Testis (tissue), 3 donors: Measurements from ENCODE around the gene DEXI. TPM values are rescaled to one million over a fixed set of nuclear protein-coding genes. Genes with fewer than 3 reads are reported as not detected.

Experiments
- DNase-seq: peaks from one replicate; pipeline ENCODE4 v3.0.0-alpha.2; 2019
- H3K27ac ChIP-seq, 2 donors: fragments of 200-600 bp; sonication (generic); one replicate each; pipeline ENCODE4 v1.5.1; 2019
- H3K27me3 ChIP-seq: fragments of 200-600 bp; sonication (generic); one replicate; pipeline ENCODE4 v1.5.1; 2019
- H3K36me3 ChIP-seq: fragments of 200-600 bp; sonication (generic); one replicate; pipeline ENCODE4 v1.5.1; 2017; ENCODE audit warnings: low read depth; ENCODE audit errors: missing control alignments
- H3K4me1 ChIP-seq: fragments of 200-600 bp; sonication (generic); one replicate; pipeline ENCODE4 v1.5.1; 2019
- H3K4me3 ChIP-seq, 2 donors: fragments of 200-600 bp; sonication (generic); one replicate each; pipeline ENCODE4 v1.5.1; 2017 to 2019
- H3K9me3 ChIP-seq: fragments of 200-600 bp; sonication (generic); one replicate; pipeline ENCODE4 v1.5.1; 2017
- POLR2A ChIP-seq: fragments of 450-650 bp; IDR thresholded peaks from one replicate; pipeline ENCODE4 v1.6.1; 2017; ENCODE audit warnings: antibody characterized with exemption, mild to moderate bottlenecking, moderate library complexity
- WGBS, 2 donors: methylation state at CpG; one replicate each; pipeline ENCODE4 v1.1.5; 2018; 5-methylcytosine and 5-hydroxymethylcytosine counted together
- intact Hi-C: fragments of 100-400 bp; cut with DNase I; formaldehyde crosslinking; loops from one replicate; pipeline ENCODE4 v1.15.1; 2023; ENCODE audit warnings: low total_unique reads
- polyA plus RNA-seq: library from polyadenylated mRNA; stranded (reverse); fragments of 350-450 nt; fragmentation: Illumina TruSeq; extraction: RNeasy Lipid Tissue Mini Kit (QIAGEN cat#74804); gene quantifications from one replicate; pipeline ENCODE4 v1.2.3, GENCODE V29; 2014; ENCODE audit warnings: low read depth, low replicate concordance; ENCODE audit not compliant: insufficient read depth
- total RNA-seq, 2 donors: library from RNA; depleted of rRNA; stranded (reverse); fragments of >200 nt; gene quantifications; one replicate each; pipeline ENCODE4 v1.2.3, GENCODE V29; 2016
- TF ChIP-seq, protein P1 (sequence below), 3 experiments: fragments of 450-650 bp in 2 of 3; fragments of 200-600 bp in 1 of 3; sonication (generic) in 1 of 3; IDR thresholded peaks; one replicate each; pipeline ENCODE4 v1.5.1; 2016 to 2019; ENCODE audit warnings: antibody characterized with exemption in 3 of 3, mild to moderate bottlenecking in 2 of 3, moderate library complexity in 1 of 3

Gene DEXI
- total and polyA plus RNA-seq, 3 donors from 2014 or later: 30.0 to 57.4 (median 39.0) TPM

DNA sequence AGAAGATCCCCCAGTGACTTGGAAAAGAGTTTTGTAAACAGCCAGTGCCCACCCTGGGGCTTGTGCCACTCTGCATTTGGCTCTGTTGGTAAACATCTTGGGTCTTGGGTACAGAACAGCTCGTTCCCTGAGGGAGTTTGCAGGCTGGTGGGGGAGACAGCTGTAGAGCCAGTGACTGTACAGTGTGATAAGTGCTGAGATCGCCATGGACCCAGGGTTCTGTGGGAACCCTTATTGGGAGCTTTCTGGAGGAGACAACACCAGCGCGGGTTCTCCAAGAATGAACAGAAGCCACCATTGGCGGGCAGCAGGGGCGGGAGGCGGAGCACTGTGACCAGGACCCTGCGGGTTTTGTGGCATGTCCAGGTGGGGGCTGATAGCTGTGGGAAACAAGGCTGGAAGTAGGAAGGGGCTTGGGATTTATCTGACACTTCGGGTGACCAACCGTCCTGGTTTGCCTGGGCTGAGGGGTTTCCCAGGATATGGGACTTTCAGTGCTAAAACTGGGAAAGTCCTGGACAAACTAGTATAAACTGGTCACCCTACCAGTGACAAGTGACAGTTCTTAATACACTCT, 5.0 kb upstream of the DEXI start:
- Histone ChIP-seq H3K27me3 (no peaks in the 10 kb centered on the region), H3K9me3 (no peaks in the 10 kb centered on the region), H3K36me3 (no peaks in the 10 kb centered on the region), H3K4me1 (peaks cover 44% of the 10 kb centered on the region), H3K27ac (no peak overlapping the region), H3K4me3 (no peak overlapping the region)
- intact Hi-C loops: no loop called here
- TF ChIP-seq, protein P1, sequence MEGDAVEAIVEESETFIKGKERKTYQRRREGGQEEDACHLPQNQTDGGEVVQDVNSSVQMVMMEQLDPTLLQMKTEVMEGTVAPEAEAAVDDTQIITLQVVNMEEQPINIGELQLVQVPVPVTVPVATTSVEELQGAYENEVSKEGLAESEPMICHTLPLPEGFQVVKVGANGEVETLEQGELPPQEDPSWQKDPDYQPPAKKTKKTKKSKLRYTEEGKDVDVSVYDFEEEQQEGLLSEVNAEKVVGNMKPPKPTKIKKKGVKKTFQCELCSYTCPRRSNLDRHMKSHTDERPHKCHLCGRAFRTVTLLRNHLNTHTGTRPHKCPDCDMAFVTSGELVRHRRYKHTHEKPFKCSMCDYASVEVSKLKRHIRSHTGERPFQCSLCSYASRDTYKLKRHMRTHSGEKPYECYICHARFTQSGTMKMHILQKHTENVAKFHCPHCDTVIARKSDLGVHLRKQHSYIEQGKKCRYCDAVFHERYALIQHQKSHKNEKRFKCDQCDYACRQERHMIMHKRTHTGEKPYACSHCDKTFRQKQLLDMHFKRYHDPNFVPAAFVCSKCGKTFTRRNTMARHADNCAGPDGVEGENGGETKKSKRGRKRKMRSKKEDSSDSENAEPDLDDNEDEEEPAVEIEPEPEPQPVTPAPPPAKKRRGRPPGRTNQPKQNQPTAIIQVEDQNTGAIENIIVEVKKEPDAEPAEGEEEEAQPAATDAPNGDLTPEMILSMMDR (IDR thresholded peaks at IDR 0.05): no peak
- no peak for TF ChIP-seq POLR2A
- DNase-seq: no peak
- WGBS, 2 donors: 63 to 81% methylated on average over 5 to 10 of the region's 10 CpGs

DNA sequence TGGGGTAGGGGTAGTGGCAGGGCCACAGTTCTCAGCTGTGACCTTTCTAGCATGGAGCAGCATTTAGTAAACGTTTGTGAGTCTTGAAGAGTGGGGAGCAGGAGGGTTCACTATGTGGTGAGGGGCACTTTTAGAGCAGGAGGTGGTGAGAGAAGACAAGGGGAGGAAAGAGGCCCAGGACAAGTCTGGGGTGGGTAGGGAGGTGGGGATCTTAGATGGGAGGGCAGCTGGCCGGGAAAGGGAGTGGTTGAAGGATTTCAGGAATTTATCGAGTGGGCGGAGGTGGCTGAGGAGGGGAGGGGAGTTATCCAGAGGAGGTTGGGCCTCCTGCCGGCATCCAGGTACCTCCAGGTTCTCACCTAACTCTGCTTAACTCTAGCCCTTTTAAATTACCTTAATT, 4.0 kb upstream of the DEXI start:
- intact Hi-C loops: no loop called here
- TF ChIP-seq, protein P1 (IDR thresholded peaks at IDR 0.05): no peak
- TF ChIP-seq POLR2A: no peak
- no peaks in the 10 kb centered on the region for H3K9me3 ChIP-seq
- H3K36me3 ChIP-seq: no peaks in the 10 kb centered on the region
- DNase-seq: no peak
- 38 to 52% methylated on average over 5 of the region's 5 CpGs for WGBS, 2 donors
- peaks cover 44% of the 10 kb centered on the region for H3K4me1 ChIP-seq
- no peaks in the 10 kb centered on the region for H3K27me3 ChIP-seq
- H3K4me3 ChIP-seq: no peak overlapping the region
- no peak overlapping the region for H3K27ac ChIP-seq

DNA sequence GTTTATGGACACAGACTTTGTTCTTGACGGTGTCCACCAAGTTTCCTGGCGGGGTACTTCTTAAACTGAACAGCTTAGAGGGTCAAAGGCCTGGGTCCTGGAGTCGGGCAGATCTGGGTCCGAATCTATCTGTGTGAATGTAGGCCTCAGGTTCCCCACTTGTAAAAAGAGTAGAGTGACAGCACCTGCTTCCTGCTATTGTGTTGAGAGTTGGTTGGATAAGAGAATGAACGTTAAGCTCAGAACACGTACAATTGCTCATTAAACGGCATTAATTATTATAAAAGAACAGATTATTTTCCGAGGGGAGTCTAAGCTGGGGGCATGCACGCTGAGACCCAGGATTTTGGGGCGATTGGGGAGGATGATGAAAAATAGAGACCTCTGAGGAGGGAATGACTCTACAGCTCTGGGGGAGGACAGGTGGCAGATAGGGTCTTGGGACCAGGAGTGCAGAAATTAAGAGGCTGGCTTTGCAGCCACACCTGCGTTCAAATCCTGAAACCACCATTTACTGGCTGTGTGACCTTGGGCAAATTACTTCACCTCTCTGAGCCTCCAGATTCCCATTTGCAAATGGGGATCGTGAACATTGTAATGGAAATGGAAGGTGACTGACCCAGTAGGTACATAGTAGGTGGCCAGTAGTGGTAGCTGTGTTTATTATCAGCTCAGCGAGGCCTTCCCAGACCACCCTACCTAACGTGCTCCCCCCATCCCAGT, 3.0 kb upstream of the DEXI start:
- no peak for DNase-seq
- Histone ChIP-seq H3K27me3 (no peaks in the 10 kb centered on the region), H3K4me1 (peaks cover 53% of the 10 kb centered on the region), H3K4me3 (peak overlapping the region; percentile 88 to 100), H3K36me3 (no peaks in the 10 kb centered on the region), H3K9me3 (no peaks in the 10 kb centered on the region), H3K27ac (peak overlapping the region in 1 of 2 donors; percentile 80)
- intact Hi-C loops: no loop called here
- TF ChIP-seq, protein P1 (IDR thresholded peaks at IDR 0.05): no peak
- no peak for TF ChIP-seq POLR2A
- WGBS, 2 donors: 23 to 28% methylated on average over 14 of the region's 14 CpGs

DNA sequence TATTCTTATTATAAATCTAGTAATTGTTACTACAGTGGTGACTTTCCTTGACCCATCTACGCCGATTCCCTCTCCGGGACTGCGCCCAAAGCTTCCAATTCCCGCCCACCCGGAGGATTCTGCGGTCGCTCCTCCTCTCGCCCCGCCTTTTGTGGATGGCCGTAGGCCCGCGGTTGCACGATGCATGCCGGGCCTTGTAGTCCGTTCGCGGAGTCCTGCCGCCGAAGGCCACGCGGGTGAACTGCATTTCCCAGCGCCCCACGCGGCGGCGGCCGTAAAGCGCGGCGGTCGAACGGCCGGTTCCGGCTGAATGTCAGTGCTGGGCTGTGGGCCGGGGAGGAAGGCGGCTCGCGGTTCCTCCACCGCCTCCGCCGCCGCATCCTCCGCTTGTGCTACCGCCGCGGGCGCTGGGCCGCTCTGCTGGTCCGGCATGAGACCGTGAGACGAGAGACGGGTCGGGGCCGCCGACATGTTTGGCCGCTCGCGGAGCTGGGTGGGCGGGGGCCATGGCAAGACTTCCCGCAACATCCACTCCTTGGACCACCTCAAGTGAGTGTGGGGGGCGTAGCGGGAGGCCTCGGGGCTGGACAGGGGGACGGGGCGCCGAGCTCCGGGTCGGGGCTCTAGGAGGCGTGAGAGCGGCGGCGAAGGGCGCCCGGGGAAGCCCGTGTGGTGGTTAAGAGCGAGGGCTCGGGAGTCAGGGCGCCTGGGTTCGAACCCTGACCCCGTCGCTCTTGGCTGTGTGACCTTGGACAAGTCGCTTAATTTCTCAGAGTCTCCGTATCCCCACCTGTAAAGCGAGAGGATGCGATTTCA, 2.2 kb upstream of the DEXI start, which contains the start of gene CLEC16A:
Gene CLEC16A (plus strand): TSS at position 316 of the 816 bp plus-strand sequence. CDS start 154 bp downstream, at position 470.
- H3K4me3 ChIP-seq: peak within 1 kb of the TSS; percentile 88 to 100
- no peaks in the 10 kb centered on the region for H3K36me3 ChIP-seq
- peak within 1 kb of the TSS; percentile 80 to 90 for H3K27ac ChIP-seq
- peaks cover 53% of the 10 kb centered on the region for H3K4me1 ChIP-seq
- H3K9me3 ChIP-seq: no peaks in the 10 kb centered on the region
- no peaks in the 10 kb centered on the region for H3K27me3 ChIP-seq
- intact Hi-C loops: no loop called here
- WGBS, 2 donors: 0% methylated on average over 18 to 71 of the region's 86 CpGs
- DNase-seq: peak; percentile 98
- TF ChIP-seq, protein P1 (IDR thresholded peaks at IDR 0.05): peak in 1 of 3 experiments; percentile 58
- TF ChIP-seq POLR2A: peak; percentile 42
